ENCODE results near the gene BRD3.

Gene BRD3

GRCh38 chr9:133981589-133981957 lies 86.3 kb downstream of the BRD3 start:
- no peak for TF ChIP-seq CTCF (IDR thresholded peaks at IDR 0.05; ENCODE audit: low read depth, low read length)
- H3K4me3 ChIP-seq (ENCODE audit: low read depth, low read length), result no peak overlapping the region
- in situ Hi-C loops (cut with HindIII; ENCODE audit: low sequenced_read_pairs), result no loop called here
- no peak for DNase-seq (ENCODE audit: low read depth, low spot score)

- DNase-seq (ENCODE audit: low read depth, low spot score), result no peak
- TF ChIP-seq CTCF (IDR thresholded peaks at IDR 0.05; ENCODE audit: low read depth, low read length), result no peak
- H3K4me3 ChIP-seq (ENCODE audit: low read depth, low read length), result no peak overlapping the region
- in situ Hi-C loops (cut with HindIII; ENCODE audit: low sequenced_read_pairs), result no loop called here
These were observed 86.8 kb downstream of the BRD3 start for GRCh38 chr9:133980864-133981588.
